Breast epithelium (tissue), 4 donors: ENCODE data around the gene CCDC175. TPM values are rescaled to one million over a fixed set of nuclear protein-coding genes. Genes with fewer than 3 reads are reported as not detected.

Experiments used
- DNase-seq, 2 donors: peaks; one replicate each; pipeline ENCODE4 v3.0.0-alpha.2; 2019; ENCODE audit warnings: low spot score in 2 of 2
- H3K27ac ChIP-seq, 2 donors: fragments of 200-600 bp; sonication (generic) in 1 of 2; one replicate each; pipeline ENCODE4 v1.5.1; 2016 to 2019; ENCODE audit warnings: mild to moderate bottlenecking in 1 of 2
- H3K27me3 ChIP-seq, 2 donors: fragments of 200-600 bp; sonication (generic) in 1 of 2; one replicate each; pipeline versions ENCODE4 v1.5.1 to v1.6.0; 2017 to 2019; ENCODE audit warnings: control low read depth in 1 of 2, mild to moderate bottlenecking in 1 of 2
- H3K36me3 ChIP-seq: fragments of 200-600 bp; one replicate; pipeline ENCODE4 v1.5.1; 2019
- H3K4me1 ChIP-seq, 2 donors: fragments of 200-600 bp; sonication (generic); one replicate each; pipeline ENCODE4 v1.5.1; 2016 to 2019; ENCODE audit warnings: control low read depth in 1 of 2
- H3K4me3 ChIP-seq, 3 donors: fragments of 200-600 bp; sonication (generic); 1 replicate in 2 of 3; 2 replicates in 1 of 3; pipeline ENCODE4 v1.5.1; 2016 to 2019; ENCODE audit warnings: mild to moderate bottlenecking in 3 of 3, moderate library complexity in 2 of 3
- H3K9me3 ChIP-seq, 2 donors: fragments of 200-600 bp; sonication (generic) in 1 of 2; one replicate each; pipeline ENCODE4 v1.5.1; 2016 to 2019; ENCODE audit warnings: control low read depth in 1 of 2
- POLR2A ChIP-seq: fragments of 450-650 bp; IDR thresholded peaks from one replicate; pipeline ENCODE4 v1.6.1; 2016; ENCODE audit warnings: antibody characterized with exemption, mild to moderate bottlenecking, moderate library complexity
- POLR2AphosphoS5 ChIP-seq, 3 donors: sonication (generic); formaldehyde crosslinking; IDR thresholded peaks; one replicate each; pipeline ENCODE4 v1.6.1; 2017; ENCODE audit warnings: antibody characterized with exemption in 3 of 3
- intact Hi-C: fragments of 100-400 bp; cut with DNase I; formaldehyde crosslinking; loops from one replicate; pipeline ENCODE4 v1.15.1; 2023; ENCODE audit warnings: low total_unique reads
- total RNA-seq, 3 donors: library from RNA; depleted of rRNA; stranded (reverse); fragments of >200 nt; gene quantifications; one replicate each; pipeline ENCODE4 v1.1.0, GENCODE V29; 2016
- TF ChIP-seq, protein P1 (sequence below), 3 donors: fragments of 450-650 bp; IDR thresholded peaks; one replicate each; pipeline ENCODE4 v1.5.1; 2016 to 2017; ENCODE audit warnings: antibody characterized with exemption in 3 of 3, mild to moderate bottlenecking in 3 of 3, moderate library complexity in 3 of 3

CCDC175 gene
- total RNA-seq, 3 donors from 2014 or later = 0.33 TPM; not detected in 2

DNA sequence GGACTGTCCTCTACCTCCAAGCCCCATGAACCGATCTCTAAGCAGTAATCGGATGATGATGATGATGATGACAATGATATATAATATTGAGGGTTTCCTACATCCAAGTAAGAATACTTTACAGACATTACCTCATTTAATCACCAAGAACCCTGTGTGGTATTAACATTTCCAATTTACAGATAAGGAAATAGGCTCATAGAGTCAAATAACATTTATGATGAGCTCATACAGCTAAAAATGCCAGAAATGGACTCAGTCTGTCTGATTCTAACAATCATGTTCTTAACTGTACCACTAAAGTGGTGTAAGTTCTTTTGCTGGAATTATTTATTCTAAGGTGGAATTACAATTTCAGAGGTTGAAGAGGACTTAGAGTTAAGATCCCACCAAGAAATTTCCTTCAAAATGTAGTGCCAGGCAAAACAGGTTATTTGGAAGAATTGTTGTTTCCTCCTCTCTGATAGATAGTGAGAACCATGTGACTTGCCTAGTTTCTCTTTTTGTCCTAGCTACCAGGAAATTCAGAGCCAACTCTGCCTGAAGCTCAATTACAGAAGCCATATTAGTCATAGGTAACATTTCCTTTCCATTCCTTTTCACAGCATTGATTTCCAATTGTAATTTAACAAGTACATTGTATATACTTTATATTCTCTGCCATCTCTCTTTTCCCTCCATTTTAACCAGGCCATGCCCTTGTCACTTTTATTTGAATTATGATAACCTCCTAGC lies 23.8 kb upstream of the CCDC175 start:
- Histone ChIP-seq H3K4me1 (no peaks in the 10 kb centered on the region), H3K4me3 (no peak overlapping the region), H3K9me3 (no peaks in the 10 kb centered on the region), H3K27me3 (no peaks in the 10 kb centered on the region), H3K27ac (no peak overlapping the region), H3K36me3 (no peaks in the 10 kb centered on the region)
- TF ChIP-seq POLR2A (no peak), POLR2AphosphoS5 (IDR thresholded peaks at IDR 0.05) (no peak)
- TF ChIP-seq, protein P1, sequence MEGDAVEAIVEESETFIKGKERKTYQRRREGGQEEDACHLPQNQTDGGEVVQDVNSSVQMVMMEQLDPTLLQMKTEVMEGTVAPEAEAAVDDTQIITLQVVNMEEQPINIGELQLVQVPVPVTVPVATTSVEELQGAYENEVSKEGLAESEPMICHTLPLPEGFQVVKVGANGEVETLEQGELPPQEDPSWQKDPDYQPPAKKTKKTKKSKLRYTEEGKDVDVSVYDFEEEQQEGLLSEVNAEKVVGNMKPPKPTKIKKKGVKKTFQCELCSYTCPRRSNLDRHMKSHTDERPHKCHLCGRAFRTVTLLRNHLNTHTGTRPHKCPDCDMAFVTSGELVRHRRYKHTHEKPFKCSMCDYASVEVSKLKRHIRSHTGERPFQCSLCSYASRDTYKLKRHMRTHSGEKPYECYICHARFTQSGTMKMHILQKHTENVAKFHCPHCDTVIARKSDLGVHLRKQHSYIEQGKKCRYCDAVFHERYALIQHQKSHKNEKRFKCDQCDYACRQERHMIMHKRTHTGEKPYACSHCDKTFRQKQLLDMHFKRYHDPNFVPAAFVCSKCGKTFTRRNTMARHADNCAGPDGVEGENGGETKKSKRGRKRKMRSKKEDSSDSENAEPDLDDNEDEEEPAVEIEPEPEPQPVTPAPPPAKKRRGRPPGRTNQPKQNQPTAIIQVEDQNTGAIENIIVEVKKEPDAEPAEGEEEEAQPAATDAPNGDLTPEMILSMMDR (IDR thresholded peaks at IDR 0.05) = no peak
- DNase-seq = no peak
- intact Hi-C loops = no loop called here

- no peak for TF ChIP-seq POLR2AphosphoS5 (IDR thresholded peaks at IDR 0.05)
- TF ChIP-seq, protein P1 (IDR thresholded peaks at IDR 0.05) = no peak
- no peak for TF ChIP-seq POLR2A
- intact Hi-C loops = no loop called here
- H3K36me3 ChIP-seq = no peaks in the 10 kb centered on the region
- no peak overlapping the region for H3K27ac ChIP-seq
- no peaks in the 10 kb centered on the region for H3K27me3 ChIP-seq
- H3K4me1 ChIP-seq = no peaks in the 10 kb centered on the region
- no peak overlapping the region for H3K4me3 ChIP-seq
- no peak for DNase-seq
- H3K9me3 ChIP-seq = no peaks in the 10 kb centered on the region
These were observed 18.5 kb upstream of the CCDC175 start for GRCh38 chr14:59595071-59595470.

DNA sequence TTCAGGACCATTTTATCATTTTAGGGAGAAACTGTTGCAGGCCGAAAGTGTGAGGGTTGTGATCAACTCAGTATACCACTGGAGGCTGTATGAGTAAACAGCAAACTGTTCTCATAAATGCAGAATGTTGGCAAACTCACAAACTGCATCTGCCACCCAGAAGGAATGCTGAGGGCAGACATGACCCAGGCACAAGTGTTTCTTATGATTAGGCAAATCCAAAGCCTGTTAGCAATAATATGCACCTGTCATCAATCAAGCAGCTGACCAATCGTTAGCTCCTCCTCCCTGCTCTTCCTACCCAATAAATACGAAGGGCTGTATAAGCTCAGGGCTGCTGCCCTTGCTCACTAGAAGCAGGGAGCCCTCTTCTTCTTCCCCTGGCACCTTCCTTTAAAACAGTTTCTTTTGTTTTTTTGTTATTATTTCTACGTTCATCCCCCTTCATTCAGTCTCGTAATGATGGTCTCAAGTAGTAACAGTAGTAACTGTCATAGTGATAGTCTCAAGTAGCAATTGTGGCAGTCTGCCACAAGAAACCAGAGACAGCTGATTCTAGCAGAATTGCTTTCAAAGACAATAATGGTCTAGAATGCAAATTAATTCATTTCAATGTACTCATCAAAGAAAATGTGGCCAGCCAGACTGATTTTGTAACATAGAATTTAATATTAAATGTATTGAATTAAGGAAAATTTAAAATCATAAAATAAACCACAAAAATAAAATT lies 15.2 kb upstream of the CCDC175 start:
- H3K4me1 ChIP-seq = no peaks in the 10 kb centered on the region
- no peaks in the 10 kb centered on the region for H3K9me3 ChIP-seq
- TF ChIP-seq, protein P1 (IDR thresholded peaks at IDR 0.05) = no peak
- no peak for TF ChIP-seq POLR2AphosphoS5 (IDR thresholded peaks at IDR 0.05)
- no peak for TF ChIP-seq POLR2A
- no peak for DNase-seq
- H3K4me3 ChIP-seq = no peak overlapping the region
- no peak overlapping the region for H3K27ac ChIP-seq
- intact Hi-C loops = no loop called here
- H3K36me3 ChIP-seq = no peaks in the 10 kb centered on the region
- H3K27me3 ChIP-seq = no peaks in the 10 kb centered on the region

- DNase-seq = no peak
- no peak overlapping the region for H3K27ac ChIP-seq
- H3K9me3 ChIP-seq = no peaks in the 10 kb centered on the region
- no peaks in the 10 kb centered on the region for H3K36me3 ChIP-seq
- intact Hi-C loops = no loop called here
- H3K27me3 ChIP-seq = no peaks in the 10 kb centered on the region
- no peak overlapping the region for H3K4me3 ChIP-seq
- H3K4me1 ChIP-seq = no peaks in the 10 kb centered on the region
- TF ChIP-seq, protein P1 (IDR thresholded peaks at IDR 0.05) = no peak
- no peak for TF ChIP-seq POLR2A
- TF ChIP-seq POLR2AphosphoS5 (IDR thresholded peaks at IDR 0.05) = no peak
These were observed 11.5 kb upstream of the CCDC175 start for GRCh38 chr14:59588101-59588500.

DNA sequence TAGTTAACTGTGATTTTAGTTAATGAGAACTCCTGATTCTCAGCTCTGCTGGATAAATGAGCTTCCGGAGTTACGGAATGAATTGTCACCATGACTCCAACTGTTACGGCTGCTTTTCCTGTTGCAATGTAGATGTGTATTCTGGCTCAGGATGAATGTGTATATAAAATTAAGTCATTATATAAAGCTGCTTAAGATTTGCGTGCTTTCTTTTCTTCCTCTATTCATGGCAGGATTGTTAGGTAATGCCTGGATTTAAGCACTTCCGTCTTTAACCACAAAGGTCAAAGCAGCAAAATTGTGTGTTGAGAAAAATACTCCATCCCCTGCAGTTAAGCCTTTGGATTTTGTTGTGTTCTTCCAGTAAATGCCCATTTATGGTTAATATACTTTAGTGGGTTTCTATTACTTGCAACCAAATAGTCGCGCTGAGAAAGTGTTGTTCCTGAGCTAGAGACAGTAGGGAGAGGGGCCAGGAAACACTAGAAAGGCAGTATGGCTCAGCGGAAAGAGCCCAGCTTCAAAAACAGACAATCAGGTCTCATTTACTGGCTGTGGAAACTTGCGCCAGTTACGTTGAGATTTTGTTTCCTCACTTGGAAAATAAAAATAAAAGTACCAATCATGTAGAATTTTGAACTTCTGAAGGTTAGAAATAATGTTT lies 9.4 kb upstream of the CCDC175 start:
- TF ChIP-seq POLR2A (no peak), POLR2AphosphoS5 (IDR thresholded peaks at IDR 0.05) (no peak)
- TF ChIP-seq, protein P1 (IDR thresholded peaks at IDR 0.05) = no peak
- intact Hi-C loops = no loop called here
- Histone ChIP-seq H3K27me3 (no peaks in the 10 kb centered on the region), H3K9me3 (no peaks in the 10 kb centered on the region), H3K4me3 (no peak overlapping the region), H3K36me3 (no peaks in the 10 kb centered on the region), H3K27ac (no peak overlapping the region), H3K4me1 (no peaks in the 10 kb centered on the region)
- no peak for DNase-seq
